HEK293T (cell line): Measurements from ENCODE around the gene ATAD1.
"Not testable (repeated sequence)": the region's sequence is repeated elsewhere in the genome, so short reads cannot be mapped to it uniquely, and the experiment has no call there.

Experiments used
- CTCF ChIA-PET: fragments of 350-600 bp; formaldehyde crosslinking; extraction: SDS; loops from one replicate; lab custom pipeline; 2021; ENCODE audit warnings: antibody characterized with exemption, inconsistent platforms; lab: Yijun Ruan, JAX
- POLR2A ChIA-PET: fragments of 350-600 bp; formaldehyde crosslinking; extraction: SDS; loops from one replicate; lab custom pipeline; 2020; ENCODE audit warnings: antibody characterized with exemption, inconsistent platforms; lab: Yijun Ruan, JAX
- DNase-seq: peaks from one replicate; pipeline ENCODE4 v3.0.0; 2012; ENCODE audit warnings: mixed read lengths; ENCODE audit errors: extremely low spot score
- ARNT ChIP-seq: fragments of 450-650 bp; IDR thresholded peaks from 2 replicates; pipeline ENCODE4 v1.6.1; 2017; ENCODE audit warnings: mild to moderate bottlenecking
- BHLHE40 ChIP-seq: fragments of 450-650 bp; IDR thresholded peaks from 2 replicates; pipeline ENCODE4 v1.6.1; 2016; ENCODE audit warnings: mild to moderate bottlenecking, moderate library complexity, borderline replicate concordance
- CTBP1 ChIP-seq: fragments of 450-650 bp; IDR thresholded peaks from 2 replicates; pipeline ENCODE4 v1.6.1; 2016; ENCODE audit warnings: borderline replicate concordance
- FOXA1 ChIP-seq: fragments of 450-650 bp; IDR thresholded peaks from 2 replicates; pipeline ENCODE4 v1.6.1; 2016; ENCODE audit warnings: mild to moderate bottlenecking
- FOXK2 ChIP-seq: fragments of 450-650 bp; IDR thresholded peaks from 2 replicates; pipeline ENCODE4 v1.6.1; 2016; ENCODE audit warnings: mild to moderate bottlenecking
- FOXM1 ChIP-seq: fragments of 450-650 bp; IDR thresholded peaks from 2 replicates; pipeline ENCODE4 v1.6.1; 2017; ENCODE audit warnings: mild to moderate bottlenecking, borderline replicate concordance
- HDGF ChIP-seq: fragments of 450-650 bp; IDR thresholded peaks from 2 replicates; pipeline ENCODE4 v1.6.1; 2017; ENCODE audit warnings: antibody characterized with exemption, borderline replicate concordance
- L3MBTL2 ChIP-seq: fragments of 450-650 bp; conservative IDR thresholded peaks from 2 replicates; pipeline ENCODE4 v1.6.1; 2016; ENCODE audit warnings: mild to moderate bottlenecking
- LEF1 ChIP-seq: fragments of 450-650 bp; IDR thresholded peaks from 2 replicates; pipeline ENCODE4 v1.6.1; 2017; ENCODE audit warnings: mild to moderate bottlenecking, borderline replicate concordance
- NFRKB ChIP-seq: fragments of 450-650 bp; IDR thresholded peaks from 2 replicates; pipeline ENCODE4 v1.6.1; 2016; ENCODE audit warnings: mild to moderate bottlenecking, moderate library complexity
- PKNOX1 ChIP-seq: fragments of 450-650 bp; IDR thresholded peaks from 2 replicates; pipeline ENCODE4 v1.6.1; 2016
- SP1 ChIP-seq: fragments of 450-650 bp; IDR thresholded peaks from 2 replicates; pipeline ENCODE4 v1.6.1; 2017
- SUZ12 ChIP-seq: fragments of 450-650 bp; IDR thresholded peaks from 2 replicates; pipeline ENCODE4 v1.6.1; 2016; ENCODE audit warnings: mild to moderate bottlenecking
- TARDBP ChIP-seq: fragments of 450-650 bp; IDR thresholded peaks from 2 replicates; pipeline ENCODE4 v1.6.1; 2016
- ZNF384 ChIP-seq: fragments of 450-650 bp; IDR thresholded peaks from 2 replicates; pipeline ENCODE4 v1.6.1; 2016

ATAD1 gene

GRCh38 chr10:87803831-87804230 is 14.2 kb downstream of the ATAD1 start:
- no peak for TF ChIP-seq SUZ12
- no peak for TF ChIP-seq ARNT
- TF ChIP-seq FOXK2 = no peak
- no peak for TF ChIP-seq PKNOX1
- CTCF ChIA-PET = no interaction called here

GRCh38 chr10:87803328-87803727 is 14.7 kb downstream of the ATAD1 start:
- POLR2A ChIA-PET = no interaction called here
- CTCF ChIA-PET = no interaction called here
- DNase-seq = no peak
- no peak for TF ChIP-seq BHLHE40

More at GRCh38 chr10:87803831-87804230, 14.2 kb downstream of the ATAD1 start:
- POLR2A ChIA-PET = no interaction called here
- DNase-seq = no peak

- CTCF ChIA-PET, DNase-seq, POLR2A ChIA-PET: not testable (repeated sequence)
Observed at GRCh38 chr10:87801813-87802435, 16.1 kb downstream of the ATAD1 start.

GRCh38 chr10:87799860-87800259 is 18.2 kb downstream of the ATAD1 start:
- ChIA-PET POLR2A (no interaction called here), CTCF (interaction anchor here (0.7 kb wide), 1 partner anchor 16 kb away, joined by 3 read pairs; no protein-coding TSS in a partner anchor)
- DNase-seq = no peak
- TF ChIP-seq FOXK2 (no peak), ZNF384 (no peak), L3MBTL2 (no peak), SP1 (no peak), HDGF (no peak), BHLHE40 (no peak), CTBP1 (no peak), FOXM1 (no peak), NFRKB (no peak)

- TF ChIP-seq TARDBP = no peak
- TF ChIP-seq CTBP1 = no peak
- TF ChIP-seq ARNT = no peak
- no peak for TF ChIP-seq ZNF384
- TF ChIP-seq L3MBTL2 = no peak
- no peak for TF ChIP-seq FOXA1
- no peak for TF ChIP-seq LEF1
- ChIA-PET POLR2A (no interaction called here), CTCF (no interaction called here)
- DNase-seq = no peak
Observed at GRCh38 chr10:87798082-87798481, 19.9 kb downstream of the ATAD1 start.

GRCh38 chr10:87794285-87794684 is 23.7 kb downstream of the ATAD1 start:
- POLR2A ChIA-PET = no interaction called here
- TF ChIP-seq PKNOX1 (no peak), SUZ12 (no peak), SP1 (no peak), NFRKB (no peak), L3MBTL2 (no peak), BHLHE40 (no peak)
- CTCF ChIA-PET = no interaction called here
- no peak for DNase-seq

GRCh38 chr10:87790185-87790584 is 27.8 kb downstream of the ATAD1 start:
- ChIA-PET POLR2A (interaction anchor here (0.7 kb wide), 1 partner anchor 28 kb away, joined by 4 read pairs; the partner anchor contains the start of gene ATAD1), CTCF (no interaction called here)
- TF ChIP-seq BHLHE40 (no peak), ZNF384 (no peak), NFRKB (no peak), ARNT (no peak)
- no peak for DNase-seq

GRCh38 chr10:87786421-87786820 is 31.6 kb downstream of the ATAD1 start:
- ChIA-PET POLR2A (no interaction called here), CTCF (no interaction called here)
- TF ChIP-seq NFRKB (no peak), FOXA1 (no peak), FOXK2 (no peak), HDGF (no peak), BHLHE40 (no peak), ZNF384 (no peak), PKNOX1 (no peak), SP1 (no peak), TARDBP (no peak), LEF1 (no peak), FOXM1 (no peak), ARNT (no peak)
- no peak for DNase-seq
